Epidermal melanocyte (primary cell): ENCODE data around the gene LIME1.

Source experiments
- DNase-seq: peaks from one replicate; pipeline ENCODE4 v3.0.0; 2011; ENCODE audit warnings: low spot score; ENCODE audit not compliant: insufficient read length

LIME1 gene

DNA sequence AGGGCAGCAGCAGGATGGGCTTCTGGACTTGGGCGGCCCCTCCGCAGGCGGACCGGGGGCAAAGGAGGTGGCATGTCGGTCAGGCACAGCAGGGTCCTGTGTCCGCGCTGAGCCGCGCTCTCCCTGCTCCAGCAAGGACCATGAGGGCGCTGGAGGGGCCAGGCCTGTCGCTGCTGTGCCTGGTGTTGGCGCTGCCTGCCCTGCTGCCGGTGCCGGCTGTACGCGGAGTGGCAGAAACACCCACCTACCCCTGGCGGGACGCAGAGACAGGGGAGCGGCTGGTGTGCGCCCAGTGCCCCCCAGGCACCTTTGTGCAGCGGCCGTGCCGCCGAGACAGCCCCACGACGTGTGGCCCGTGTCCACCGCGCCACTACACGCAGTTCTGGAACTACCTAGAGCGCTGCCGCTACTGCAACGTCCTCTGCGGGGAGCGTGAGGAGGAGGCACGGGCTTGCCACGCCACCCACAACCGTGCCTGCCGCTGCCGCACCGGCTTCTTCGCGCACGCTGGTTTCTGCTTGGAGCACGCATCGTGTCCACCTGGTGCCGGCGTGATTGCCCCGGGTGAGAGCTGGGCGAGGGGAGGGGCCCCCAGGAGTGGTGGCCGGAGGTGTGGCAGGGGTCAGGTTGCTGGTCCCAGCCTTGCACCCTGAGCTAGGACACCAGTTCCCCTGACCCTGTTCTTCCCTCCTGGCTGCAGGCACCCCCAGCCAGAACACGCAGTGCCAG, 39.7 kb upstream of the LIME1 start, which contains the start of gene TNFRSF6B:
TNFRSF6B (plus strand) TSS at position 25 of the 729 bp plus-strand sequence; CDS start at position 141, 116 bp downstream.
- no peak for DNase-seq

DNA sequence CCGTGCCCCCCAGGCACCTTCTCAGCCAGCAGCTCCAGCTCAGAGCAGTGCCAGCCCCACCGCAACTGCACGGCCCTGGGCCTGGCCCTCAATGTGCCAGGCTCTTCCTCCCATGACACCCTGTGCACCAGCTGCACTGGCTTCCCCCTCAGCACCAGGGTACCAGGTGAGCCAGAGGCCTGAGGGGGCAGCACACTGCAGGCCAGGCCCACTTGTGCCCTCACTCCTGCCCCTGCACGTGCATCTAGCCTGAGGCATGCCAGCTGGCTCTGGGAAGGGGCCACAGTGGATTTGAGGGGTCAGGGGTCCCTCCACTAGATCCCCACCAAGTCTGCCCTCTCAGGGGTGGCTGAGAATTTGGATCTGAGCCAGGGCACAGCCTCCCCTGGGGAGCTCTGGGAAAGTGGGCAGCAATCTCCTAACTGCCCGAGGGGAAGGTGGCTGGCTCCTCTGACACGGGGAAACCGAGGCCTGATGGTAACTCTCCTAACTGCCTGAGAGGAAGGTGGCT, 39.1 kb upstream of the LIME1 start:
- no peak for DNase-seq

DNA sequence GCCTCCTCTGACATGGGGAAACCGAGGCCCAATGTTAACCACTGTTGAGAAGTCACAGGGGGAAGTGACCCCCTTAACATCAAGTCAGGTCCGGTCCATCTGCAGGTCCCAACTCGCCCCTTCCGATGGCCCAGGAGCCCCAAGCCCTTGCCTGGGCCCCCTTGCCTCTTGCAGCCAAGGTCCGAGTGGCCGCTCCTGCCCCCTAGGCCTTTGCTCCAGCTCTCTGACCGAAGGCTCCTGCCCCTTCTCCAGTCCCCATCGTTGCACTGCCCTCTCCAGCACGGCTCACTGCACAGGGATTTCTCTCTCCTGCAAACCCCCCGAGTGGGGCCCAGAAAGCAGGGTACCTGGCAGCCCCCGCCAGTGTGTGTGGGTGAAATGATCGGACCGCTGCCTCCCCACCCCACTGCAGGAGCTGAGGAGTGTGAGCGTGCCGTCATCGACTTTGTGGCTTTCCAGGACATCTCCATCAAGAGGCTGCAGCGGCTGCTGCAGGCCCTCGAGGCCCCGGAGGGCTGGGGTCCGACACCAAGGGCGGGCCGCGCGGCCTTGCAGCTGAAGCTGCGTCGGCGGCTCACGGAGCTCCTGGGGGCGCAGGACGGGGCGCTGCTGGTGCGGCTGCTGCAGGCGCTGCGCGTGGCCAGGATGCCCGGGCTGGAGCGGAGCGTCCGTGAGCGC, 38.5 kb upstream of the LIME1 start:
- no peak for DNase-seq

DNA sequence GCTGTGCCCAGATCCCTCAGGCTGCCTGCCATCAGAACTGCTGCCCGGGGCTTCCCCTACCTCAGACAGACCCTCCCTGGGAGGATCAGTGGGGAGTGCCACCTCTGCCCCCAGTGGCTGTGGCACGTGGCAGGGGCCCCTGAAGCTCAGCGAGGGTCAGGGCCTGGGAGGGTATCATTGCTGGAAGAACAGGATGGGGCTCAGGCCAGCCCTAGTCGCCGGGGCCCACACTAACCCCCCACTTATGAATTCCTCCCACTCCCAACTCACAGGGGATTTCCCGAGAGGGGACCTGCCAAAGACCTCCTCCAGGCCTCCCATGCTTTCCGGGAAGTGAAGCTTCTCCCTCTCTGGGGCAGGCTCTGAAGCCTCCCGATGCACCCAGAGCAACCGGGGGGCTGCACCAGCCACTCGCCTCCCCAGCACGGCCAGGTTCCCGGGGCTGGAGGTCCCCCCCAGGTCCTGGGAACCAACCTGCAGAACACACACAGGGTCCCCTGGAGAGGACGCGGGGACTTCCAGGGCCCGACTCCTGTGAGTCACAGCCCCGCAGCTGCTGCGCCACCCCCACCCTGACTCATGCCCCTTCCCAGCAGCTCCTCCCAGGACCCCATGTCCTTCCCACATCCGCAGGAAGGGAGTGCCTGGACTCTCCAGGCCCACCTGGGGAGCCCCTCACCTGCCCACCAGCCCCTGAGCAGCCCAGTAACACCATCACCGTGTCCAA, 37.6 kb upstream of the LIME1 start:
- no peak for DNase-seq

DNA sequence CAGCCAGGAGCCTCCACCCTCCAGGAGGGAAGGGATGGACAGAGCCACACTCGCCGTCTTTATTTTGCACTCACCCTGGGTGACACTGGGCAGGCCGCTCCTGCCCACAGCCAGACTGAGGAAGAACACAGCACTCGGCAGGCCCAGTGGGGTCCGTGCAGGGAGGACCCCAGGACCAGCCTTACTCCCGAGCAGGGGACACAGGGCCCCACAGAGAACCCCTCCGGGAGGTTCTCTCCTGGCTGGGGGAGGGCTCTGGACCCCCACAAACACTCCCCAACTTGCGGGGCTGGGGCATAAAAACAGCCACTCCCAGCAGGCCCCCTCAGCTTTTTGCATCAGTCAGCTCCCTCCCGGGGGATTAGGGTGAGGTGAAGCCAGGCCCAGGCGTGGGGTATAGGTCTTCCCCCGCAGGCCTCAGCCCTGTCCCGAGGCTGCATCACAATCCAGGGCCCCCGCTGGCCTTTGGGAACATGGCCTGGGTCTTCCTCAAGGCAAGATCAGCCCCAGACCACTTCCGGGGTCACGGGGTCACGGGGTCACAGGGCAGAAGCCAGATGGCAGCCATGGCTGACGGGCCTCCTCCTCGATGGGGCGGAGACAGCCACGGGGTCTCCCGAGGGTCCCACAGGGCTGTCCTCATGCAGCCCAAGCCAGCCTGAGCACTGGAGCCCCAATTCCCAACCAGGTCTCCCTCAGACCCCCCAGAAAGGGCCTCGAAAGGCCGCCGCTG, 36.8 kb upstream of the LIME1 start:
- DNase-seq: no peak

DNA sequence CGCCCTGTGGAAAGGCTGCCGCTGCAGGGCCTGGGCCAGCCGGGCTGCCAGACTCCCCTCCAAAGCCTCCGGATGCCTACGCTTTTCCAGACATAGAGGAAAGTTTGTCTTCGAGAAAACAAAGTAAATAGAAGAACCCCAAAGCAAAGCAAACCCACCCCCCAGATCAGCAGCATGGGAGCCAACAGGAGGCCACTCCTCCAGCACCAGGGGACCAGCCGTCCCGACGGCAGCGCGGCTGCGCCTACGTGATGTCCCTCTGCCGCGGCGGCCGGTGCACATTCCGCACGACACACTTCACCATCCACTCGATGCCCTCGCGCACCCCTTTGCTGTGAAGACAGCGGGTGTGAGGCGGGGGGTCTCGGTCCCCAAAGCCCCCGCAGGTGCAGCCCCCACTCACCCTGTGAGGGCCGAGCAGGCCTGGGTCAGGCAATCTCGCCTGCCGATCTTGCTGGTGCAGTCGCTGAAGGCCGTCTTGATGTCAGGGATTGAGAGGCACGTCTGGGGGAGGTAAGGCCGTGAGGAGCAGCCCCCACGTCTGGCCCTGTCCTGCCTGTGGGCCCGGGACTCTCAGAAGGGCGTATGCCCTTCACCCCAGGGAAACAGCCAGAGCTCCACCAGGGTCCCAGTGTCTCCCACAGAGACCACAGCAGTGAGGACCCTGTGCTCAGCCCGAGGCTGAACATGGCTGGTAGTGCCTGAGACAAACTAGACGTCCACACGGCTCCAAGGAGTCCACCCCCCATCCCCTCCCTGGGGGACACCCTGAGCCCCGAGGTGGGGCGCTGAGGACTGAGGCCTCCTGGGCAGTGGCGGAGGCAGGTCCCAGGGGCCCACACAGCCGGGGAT, 36.0 kb upstream of the LIME1 start:
- DNase-seq: no peak

DNA sequence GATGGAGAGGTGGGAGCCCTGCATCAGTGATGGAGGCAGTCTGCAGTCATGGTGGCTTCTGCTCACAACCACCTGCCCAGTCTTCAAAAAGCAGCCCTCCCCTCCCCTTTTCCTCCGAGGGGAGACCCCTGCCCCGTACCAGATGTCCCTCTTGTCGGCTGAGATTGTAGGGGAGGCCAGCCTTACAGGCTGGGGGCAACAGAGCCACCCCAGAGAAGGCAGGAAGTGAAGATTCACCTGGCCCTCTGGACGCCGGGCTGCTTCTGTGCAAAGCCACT, 35.5 kb upstream of the LIME1 start:
- DNase-seq: no peak

DNA sequence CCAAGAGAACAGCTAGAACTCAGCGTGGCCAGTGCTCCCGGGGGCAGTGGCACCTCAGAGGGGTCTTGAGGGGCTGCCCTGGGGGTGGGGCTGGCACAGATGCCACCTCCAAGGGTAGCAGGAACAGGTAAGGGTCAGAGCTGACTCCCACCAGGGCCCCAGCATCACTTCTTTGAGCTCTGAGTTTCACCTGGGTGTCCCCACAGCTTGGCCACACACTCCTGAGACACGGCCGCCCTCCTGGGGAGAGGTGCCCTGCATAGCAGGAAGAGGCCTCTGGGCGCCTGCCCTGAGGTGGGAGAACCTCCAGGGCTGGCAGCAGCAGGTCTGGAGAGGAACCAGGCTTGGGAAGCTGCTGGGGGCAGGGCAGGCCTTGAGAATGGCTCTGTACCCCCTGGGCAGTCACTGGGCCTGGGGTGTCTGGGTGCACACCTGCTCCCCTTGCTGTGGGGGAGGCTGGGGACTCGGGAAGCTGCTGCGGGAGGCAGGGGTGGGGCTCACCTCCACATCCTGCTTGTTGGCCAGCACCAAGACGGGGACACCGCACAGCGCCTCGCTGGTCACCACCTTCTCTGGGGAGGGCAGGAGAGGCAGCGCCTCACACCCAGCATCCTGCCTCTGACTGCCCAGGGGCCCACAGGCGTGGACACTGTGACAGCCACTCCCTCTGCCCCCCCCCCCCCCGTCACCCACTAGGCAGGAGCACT, 35.0 kb upstream of the LIME1 start:
- DNase-seq: no peak

DNA sequence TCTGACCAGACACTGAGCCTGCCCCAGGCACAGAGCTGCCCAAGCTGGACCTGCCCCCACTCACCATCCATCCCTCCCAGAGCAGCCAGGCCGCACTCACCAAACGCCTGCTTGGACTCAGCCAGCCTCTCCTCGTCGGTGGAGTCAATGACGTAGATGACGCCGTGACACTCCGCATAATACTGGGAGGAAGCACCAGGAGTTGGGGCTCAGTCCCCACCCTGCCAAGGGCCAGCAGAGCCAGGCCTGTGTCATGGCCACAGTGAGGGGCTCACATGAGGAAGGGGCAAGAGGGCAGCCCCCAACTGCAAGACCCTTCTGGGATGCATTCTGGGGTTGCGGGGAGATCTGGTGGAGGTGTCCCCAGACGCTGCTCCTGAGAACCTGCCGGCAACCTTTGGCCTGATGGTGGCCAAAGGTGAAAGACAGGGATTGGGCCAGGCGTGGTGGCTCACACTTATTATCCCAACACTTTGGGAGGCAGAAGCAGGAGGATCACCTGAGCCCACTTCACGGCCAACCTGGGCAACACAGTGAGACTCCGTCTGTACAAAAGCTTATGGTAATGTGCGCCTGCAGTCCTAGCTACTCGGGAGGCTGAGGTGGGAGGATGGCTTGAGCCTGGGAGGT, 34.3 kb upstream of the LIME1 start:
- DNase-seq: no peak

DNA sequence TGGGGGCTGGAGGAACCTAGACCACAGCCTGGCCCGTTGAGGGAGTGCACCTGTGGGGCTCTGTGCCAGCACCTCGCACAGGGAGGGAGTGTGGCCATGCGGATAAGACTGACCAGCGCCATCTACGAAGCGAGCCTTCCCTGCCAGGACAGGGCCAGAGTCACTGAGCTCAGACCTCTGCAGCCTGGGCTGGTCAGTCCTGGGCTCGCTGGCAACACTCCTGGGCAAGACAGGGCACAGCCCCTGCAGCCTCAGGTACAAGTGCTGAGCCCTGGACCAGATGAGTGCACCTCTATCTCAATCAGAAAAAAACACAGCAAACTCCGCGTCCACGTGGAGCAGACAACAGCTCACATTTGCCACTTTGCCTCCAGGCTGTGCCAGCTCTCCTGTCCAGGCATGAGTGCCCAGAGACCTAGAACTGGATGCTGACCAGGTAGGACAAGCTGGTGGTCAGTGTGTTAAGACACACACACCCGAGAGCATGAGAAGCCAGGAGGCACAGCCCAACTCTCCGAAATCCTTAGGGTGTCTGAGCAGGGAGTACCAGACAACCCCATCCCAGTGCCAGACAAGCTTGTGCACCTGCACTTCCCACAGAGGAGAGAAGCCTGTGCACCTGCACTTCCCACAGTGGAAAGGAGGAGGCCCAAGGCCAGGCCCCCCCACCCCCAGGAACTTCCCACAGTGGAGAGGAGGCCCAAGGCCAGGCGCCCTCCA, 33.6 kb upstream of the LIME1 start:
- no peak for DNase-seq

DNA sequence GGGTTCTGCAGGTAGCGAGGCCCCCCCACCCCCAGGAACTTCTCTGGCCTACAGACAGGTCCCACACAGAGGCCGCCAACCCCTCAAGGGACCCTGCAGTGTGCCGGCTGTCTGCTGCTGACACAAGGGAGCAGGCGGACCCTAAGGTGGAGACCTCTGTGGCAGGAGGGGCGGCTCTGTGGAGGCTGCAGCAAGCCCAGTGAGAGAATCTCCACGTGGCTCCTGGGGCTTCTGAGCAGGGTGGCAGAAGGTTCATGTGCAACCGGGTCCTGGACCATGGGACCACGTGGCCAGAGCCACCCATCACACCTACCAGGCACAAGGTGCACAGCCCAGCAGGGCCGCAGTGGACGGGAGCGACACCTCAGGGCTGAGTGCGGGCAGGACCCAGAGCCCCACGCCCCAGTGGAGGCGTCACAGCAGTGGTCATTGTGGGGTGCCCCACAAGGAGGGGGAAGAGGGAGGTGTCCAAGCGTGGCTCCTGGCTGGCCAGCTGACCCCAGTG, 32.9 kb upstream of the LIME1 start:
- no peak for DNase-seq

DNA sequence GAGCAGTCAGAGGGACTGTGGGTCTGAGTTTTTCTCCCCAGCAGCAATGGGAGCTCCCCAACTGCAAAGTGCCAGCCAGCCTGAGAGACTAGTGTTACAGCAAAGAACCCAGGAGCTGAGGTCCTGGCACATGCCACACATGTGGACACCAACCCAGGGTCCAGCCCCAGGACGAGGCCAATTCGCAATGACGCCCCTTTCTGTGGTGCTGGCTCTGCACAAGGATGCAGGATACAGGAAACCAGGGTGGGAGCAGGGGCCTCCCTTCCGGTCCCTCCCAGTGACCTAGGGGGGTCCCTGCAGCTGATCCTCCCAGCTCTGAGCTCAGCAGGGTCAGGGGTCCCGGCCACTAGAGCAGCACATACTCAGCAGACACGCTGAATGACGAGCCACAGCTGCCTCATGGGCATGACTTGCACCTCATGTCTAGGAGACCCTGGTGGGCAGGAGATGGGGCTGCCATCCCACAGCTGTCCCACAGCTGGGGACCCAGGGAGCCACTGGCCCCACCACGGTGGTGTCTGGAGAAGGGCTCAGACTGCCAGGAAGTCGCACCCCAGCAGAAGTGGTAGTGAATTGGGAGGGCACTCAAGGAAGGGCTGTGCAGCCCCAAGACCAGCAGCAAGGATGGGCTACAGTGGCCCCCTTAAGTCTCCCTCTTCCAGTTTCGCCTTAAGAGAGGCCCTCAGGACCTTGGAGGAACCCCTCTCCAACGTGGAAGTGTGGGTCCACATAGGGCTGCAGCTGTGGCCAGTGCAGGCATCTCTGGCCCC, 32.3 kb upstream of the LIME1 start:
- no peak for DNase-seq

DNA sequence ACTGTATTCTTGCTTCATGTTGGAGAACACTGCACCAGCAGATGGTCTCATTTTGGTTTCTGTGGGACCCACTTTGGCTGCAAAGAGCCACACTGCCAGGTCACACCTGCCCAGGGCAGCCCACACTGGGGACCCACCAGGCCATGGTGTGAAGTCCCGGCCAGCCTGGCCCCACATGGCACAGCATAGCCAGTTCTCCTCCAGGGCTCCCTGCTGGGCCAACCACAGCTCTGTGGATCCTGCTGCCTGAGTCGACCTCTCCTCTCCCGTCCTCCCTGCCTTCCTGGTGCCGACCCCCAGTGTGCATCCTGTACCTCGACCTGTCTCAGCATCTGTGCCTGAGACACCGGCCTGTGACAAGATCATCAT, 31.7 kb upstream of the LIME1 start:
- no peak for DNase-seq

DNA sequence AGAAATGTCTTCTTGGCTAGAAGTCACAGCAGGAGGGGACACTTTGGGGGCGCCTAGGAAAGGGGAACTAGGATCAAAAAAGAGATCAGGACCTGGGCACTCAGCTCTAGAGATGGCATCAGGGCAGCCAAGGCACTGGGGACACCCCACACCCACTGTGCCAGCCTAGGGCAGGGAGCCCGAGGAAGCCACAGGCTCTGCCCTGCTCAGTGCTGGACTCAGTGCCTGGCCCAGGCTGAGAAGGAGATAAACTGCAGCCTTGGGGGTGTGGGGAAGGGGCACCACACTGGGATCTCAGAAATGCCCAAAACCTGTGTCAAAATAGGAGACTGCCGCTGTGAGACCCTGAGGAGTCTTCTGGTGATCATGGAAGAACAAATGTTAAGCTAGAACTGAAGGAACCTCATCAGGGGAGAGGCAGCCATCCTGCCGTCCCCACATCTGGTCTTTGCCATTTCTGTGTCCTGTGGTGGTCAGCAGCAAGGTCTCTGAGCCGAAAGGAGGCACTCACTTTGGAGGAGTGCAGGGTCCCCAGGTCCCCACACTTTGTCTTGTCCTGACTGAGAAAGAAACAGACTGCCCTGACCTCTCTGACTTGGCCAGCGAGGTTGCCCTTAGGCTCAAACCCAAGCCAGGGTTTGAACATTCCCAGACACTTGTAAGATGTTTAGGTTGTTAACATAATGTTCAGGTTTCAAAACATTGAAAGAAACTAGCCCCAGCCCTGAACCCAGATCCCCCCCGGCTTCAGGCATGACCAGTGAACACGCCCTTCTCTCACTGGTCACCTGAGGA, 31.0 kb upstream of the LIME1 start:
- no peak for DNase-seq

DNA sequence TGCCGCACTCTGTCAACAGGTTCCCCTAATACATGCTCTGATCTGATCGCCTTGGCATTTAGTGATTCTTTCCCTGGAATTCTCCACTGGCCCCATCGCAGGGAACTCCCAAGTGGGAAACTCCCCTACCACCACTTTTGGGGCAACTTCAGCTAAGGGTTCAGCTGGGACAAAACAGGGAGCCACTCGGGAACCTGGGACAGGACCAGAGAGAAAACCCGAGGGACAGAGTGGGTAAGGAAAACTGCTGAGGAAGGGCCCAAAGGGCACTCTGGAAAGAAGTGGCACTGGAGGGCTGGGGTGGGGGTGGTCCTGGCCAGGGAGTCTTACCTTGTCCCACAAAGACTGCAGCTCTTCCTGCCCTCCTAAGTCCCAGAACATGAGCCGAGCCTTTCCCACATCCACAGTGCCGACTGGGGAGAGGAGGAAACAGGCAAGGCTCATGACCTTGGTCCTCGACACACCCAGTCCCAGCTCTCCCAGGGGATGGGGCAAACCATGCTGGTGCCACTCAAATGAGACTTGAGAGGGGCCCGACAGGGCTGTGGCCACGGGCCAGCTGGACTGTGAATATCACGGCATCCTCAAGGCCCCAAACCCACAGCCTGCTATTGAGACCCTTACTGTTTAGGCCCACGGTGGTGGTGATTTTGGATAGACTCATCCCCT, 30.3 kb upstream of the LIME1 start:
- no peak for DNase-seq

DNA sequence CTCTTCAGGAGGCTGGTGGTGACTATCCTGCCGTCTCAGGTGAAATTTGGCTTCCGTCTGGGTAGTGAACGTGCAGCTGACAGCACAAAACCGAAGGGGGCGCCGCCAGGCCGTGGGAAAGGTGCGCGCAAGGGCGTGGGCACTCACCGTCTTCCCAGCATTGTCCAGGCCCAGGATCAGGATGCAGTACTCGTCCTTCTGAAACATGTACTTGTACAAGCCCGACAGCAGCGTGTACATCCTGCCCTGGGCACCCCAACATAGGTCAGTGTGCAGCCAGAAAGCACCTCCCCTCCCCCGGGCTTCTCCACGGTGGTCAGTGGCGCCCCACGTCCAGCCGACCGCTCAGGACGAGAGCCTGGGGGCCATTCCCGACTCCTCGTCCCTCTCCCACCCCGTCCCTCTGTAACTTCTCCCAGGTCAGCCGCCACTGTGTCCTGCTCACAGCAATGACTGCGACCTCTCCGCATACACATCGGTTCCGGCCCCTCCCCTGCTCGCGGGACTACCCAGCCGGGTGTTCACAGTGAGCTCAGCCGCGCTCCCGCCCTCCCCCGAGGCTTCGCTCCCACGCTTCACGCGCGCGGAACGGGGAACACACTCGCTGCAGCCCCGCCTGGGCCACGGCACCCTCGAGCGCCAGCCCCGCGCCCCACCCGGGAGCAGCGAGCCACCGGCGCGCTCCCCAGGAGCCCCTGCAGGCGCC, 29.5 kb upstream of the LIME1 start:
- DNase-seq: no peak
